ENCODE data around the gene FAM3D.
A peak's percentile ranks its signal among the peaks of the same experiment; 100 is the strongest.

Gene FAM3D

DNA sequence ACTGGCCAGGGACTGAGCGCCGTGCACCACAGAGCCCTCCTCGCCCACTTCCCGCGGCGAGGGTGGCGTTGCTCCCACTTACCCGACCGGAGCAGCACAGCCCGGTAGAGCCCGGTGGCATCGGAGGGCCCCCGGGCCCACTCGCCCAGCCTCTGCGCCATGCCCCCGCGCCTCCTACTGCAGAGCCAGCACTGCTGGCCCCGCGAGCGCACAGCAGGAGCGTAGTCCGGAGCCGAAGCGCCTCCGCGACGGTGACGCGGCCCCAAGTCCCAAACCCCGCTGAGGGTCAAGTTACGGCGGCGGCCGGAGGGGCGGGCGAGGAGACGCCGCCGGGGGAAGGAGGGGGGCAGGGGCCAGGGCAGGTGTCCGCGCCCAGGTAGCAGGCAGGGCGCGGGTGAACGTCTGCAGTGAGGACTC is 79.8 kb downstream of the FAM3D start:
- Histone ChIP-seq H3K36me3 (ENCODE audit: control insufficient read depth in 4 of 4, insufficient read depth in 4 of 4, low read length in 3 of 4) (no peaks in the 10 kb centered on the region), H3K9me3 (ENCODE audit: control extremely low read depth in 1 of 5, control insufficient read depth in 4 of 5, insufficient read depth in 2 of 5, low read depth in 1 of 5, low read length in 4 of 5) (no peaks in the 10 kb centered on the region), H3K4me3 (ENCODE audit: control insufficient read depth in 1 of 7, extremely low read depth in 1 of 7, insufficient read depth in 4 of 7, low read depth in 2 of 7, low read length in 6 of 7) (no peak overlapping the region), H3K27me3 (replicated peaks in 2 of 5; ENCODE audit: control insufficient read depth in 4 of 5, insufficient read depth in 5 of 5, low read length in 4 of 5) (peaks cover 2 to 47% (median 33%) of the 10 kb centered on the region in 5 experiments), H3K27ac (ENCODE audit: insufficient read depth in 1 of 2, low read depth in 1 of 2, low read length in 2 of 2, poor library complexity in 1 of 2, severe bottlenecking in 2 of 2) (no peak overlapping the region), H3K4me1 (ENCODE audit: control extremely low read depth in 1 of 4, control insufficient read depth in 4 of 4, insufficient read depth in 4 of 4, low read length in 3 of 4) (peaks cover 0 to 20% (median 12%) of the 10 kb centered on the region in 4 experiments)
- ChIA-PET CTCF (interaction anchor here (2.1 kb wide), 1 partner anchor 43 kb away, joined by 10 read pairs; no protein-coding TSS in a partner anchor), POLR2A (no interaction called here)
- no peak for DNase-seq
- 8% methylated on average over 44 of the region's 44 CpGs for WGBS (ENCODE audit: insufficient coverage)

DNA sequence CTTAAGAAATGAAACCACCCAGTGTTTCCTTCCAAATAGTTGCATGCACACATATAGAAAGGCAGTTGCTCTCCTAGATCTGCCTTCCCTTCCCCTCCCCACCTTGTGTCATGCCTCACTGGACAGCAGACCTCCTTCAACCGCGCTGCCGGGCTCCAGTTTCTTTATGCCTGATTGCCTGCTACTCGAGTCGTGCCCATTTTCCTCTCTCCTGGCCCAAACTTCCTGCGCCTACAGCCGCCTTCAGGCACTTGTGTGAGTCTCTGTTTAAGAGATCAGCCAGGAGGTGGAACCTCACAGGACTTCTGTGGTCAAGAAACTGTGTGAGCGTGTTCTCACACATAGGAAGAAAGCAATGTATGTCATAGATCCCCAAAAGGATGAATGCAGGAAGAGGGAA is 80.6 kb downstream of the FAM3D start:
- Histone ChIP-seq H3K4me1 (ENCODE audit: control extremely low read depth in 1 of 4, control insufficient read depth in 4 of 4, insufficient read depth in 4 of 4, low read length in 3 of 4) (peaks cover 0 to 26% (median 15%) of the 10 kb centered on the region in 4 experiments), H3K4me3 (ENCODE audit: control insufficient read depth in 1 of 7, extremely low read depth in 1 of 7, insufficient read depth in 4 of 7, low read depth in 2 of 7, low read length in 6 of 7) (peak overlapping the region in 4 of 7 experiments; percentile 19 to 95 (median 79)), H3K36me3 (ENCODE audit: control insufficient read depth in 4 of 4, insufficient read depth in 4 of 4, low read length in 3 of 4) (no peaks in the 10 kb centered on the region), H3K27me3 (replicated peaks in 2 of 5; ENCODE audit: control insufficient read depth in 4 of 5, insufficient read depth in 5 of 5, low read length in 4 of 5) (peaks cover 2 to 47% (median 33%) of the 10 kb centered on the region in 5 experiments), H3K9me3 (ENCODE audit: control extremely low read depth in 1 of 5, control insufficient read depth in 4 of 5, insufficient read depth in 2 of 5, low read depth in 1 of 5, low read length in 4 of 5) (no peaks in the 10 kb centered on the region), H3K27ac (ENCODE audit: insufficient read depth in 1 of 2, low read depth in 1 of 2, low read length in 2 of 2, poor library complexity in 1 of 2, severe bottlenecking in 2 of 2) (no peak overlapping the region)
- 50% methylated on average over 8 of the region's 8 CpGs for WGBS (ENCODE audit: insufficient coverage)
- no peak for DNase-seq
- POLR2A ChIA-PET: no interaction called here
- CTCF ChIA-PET: interaction anchor here (1.3 to 2.1 kb wide), 2 partner anchors 26 to 44 kb away, joined by 3 to 10 read pairs; no protein-coding TSS in a partner anchor

DNA sequence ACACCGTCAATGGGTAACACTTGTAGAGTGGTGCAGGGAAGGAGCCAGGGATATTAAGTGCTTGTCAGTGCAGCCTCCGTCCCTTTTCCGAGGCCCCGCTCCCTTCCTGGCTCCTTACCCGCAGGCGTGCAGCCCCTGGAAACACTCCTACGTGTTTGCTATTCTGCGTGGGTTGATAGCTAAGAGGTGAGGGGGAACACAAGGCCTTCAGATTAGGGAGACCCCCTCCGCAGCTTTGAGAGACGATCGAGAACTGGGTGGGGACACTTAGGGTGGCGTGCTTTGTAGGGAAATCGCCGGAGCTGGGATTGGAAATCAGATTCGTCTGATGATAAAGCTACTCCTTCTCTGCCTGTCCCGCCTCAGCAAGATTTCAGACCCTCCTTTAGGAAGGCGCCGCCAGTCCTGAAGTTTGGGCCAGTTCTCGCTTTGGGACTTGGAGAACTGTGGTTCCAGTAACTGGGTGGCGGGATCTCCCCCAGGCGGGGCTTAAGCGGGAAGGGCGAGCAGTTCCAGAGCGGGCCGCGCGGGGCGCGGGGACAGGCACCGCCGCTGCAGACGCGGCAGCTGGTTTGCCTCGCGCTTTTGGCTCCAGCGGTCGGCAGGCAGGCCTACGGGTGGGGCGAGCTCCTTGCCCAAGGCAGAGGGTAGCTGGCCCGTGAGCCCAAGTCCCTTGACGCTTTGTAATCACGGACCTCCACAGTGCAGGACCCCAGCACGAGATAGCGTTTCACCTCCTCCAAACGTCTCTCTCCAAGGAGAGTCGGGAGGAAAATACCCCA is 81.4 kb downstream of the FAM3D start:
- Histone ChIP-seq H3K4me1 (ENCODE audit: control extremely low read depth in 1 of 4, control insufficient read depth in 4 of 4, insufficient read depth in 4 of 4, low read length in 3 of 4) (peaks cover 0 to 28% (median 15%) of the 10 kb centered on the region in 4 experiments), H3K27me3 (replicated peaks in 2 of 5; ENCODE audit: control insufficient read depth in 4 of 5, insufficient read depth in 5 of 5, low read length in 4 of 5) (peaks cover 2 to 47% (median 33%) of the 10 kb centered on the region in 5 experiments), H3K27ac (ENCODE audit: insufficient read depth in 1 of 2, low read depth in 1 of 2, low read length in 2 of 2, poor library complexity in 1 of 2, severe bottlenecking in 2 of 2) (no peak overlapping the region), H3K36me3 (ENCODE audit: control insufficient read depth in 4 of 4, insufficient read depth in 4 of 4, low read length in 3 of 4) (no peaks in the 10 kb centered on the region), H3K9me3 (ENCODE audit: control extremely low read depth in 1 of 5, control insufficient read depth in 4 of 5, insufficient read depth in 2 of 5, low read depth in 1 of 5, low read length in 4 of 5) (no peaks in the 10 kb centered on the region), H3K4me3 (ENCODE audit: control insufficient read depth in 1 of 7, extremely low read depth in 1 of 7, insufficient read depth in 4 of 7, low read depth in 2 of 7, low read length in 6 of 7) (peak overlapping the region; percentile 56 to 95 (median 77))
- peak; percentile 58 to 83 (median 79) for DNase-seq
- POLR2A ChIA-PET: no interaction called here
- WGBS (ENCODE audit: insufficient coverage): 1% methylated on average over 39 of the region's 46 CpGs
- CTCF ChIA-PET: interaction anchor here (0.7 to 2.1 kb wide), 6 partner anchors 10 to 163 kb away, joined by 3 to 10 read pairs (median 3); no protein-coding TSS in a partner anchor

DNA sequence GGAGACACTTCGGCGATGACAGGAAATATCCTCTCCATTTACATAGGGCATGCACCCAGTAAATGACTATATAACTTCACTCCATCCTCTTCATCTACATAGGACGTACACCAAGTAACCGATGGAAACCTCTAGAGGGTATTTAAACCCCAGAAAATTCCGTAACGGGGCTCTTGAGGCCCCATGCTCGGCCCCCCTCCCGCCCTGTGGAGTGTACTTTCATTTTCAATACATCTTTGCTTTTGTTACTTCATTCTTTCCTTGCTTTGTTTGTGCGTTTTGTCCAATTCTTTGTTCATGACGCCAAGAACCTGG is 81.9 kb downstream of the FAM3D start:
- peak overlapping the region; percentile 56 to 95 (median 77) for H3K4me3 ChIP-seq (ENCODE audit: control insufficient read depth in 1 of 7, extremely low read depth in 1 of 7, insufficient read depth in 4 of 7, low read depth in 2 of 7, low read length in 6 of 7)
- CTCF ChIA-PET: interaction anchor here (0.7 to 2.1 kb wide), 7 partner anchors 9 to 163 kb away, joined by 3 to 10 read pairs (median 3); no protein-coding TSS in a partner anchor
- 33% methylated on average over 6 of the region's 10 CpGs for WGBS (ENCODE audit: insufficient coverage)
- POLR2A ChIA-PET: no interaction called here
- peaks cover 2 to 47% (median 31%) of the 10 kb centered on the region in 5 experiments for H3K27me3 ChIP-seq (replicated peaks in 2 of 5; ENCODE audit: control insufficient read depth in 4 of 5, insufficient read depth in 5 of 5, low read length in 4 of 5)
- peak in 2 of 3 donors; percentile 45 to 63 for DNase-seq
- H3K36me3 ChIP-seq (ENCODE audit: control insufficient read depth in 4 of 4, insufficient read depth in 4 of 4, low read length in 3 of 4): no peaks in the 10 kb centered on the region
- no peaks in the 10 kb centered on the region for H3K9me3 ChIP-seq (ENCODE audit: control extremely low read depth in 1 of 5, control insufficient read depth in 4 of 5, insufficient read depth in 2 of 5, low read depth in 1 of 5, low read length in 4 of 5)
- H3K27ac ChIP-seq (ENCODE audit: insufficient read depth in 1 of 2, low read depth in 1 of 2, low read length in 2 of 2, poor library complexity in 1 of 2, severe bottlenecking in 2 of 2): no peak overlapping the region
- peaks cover 0 to 28% (median 15%) of the 10 kb centered on the region in 4 experiments for H3K4me1 ChIP-seq (ENCODE audit: control extremely low read depth in 1 of 4, control insufficient read depth in 4 of 4, insufficient read depth in 4 of 4, low read length in 3 of 4)
